Uterus (tissue), 2 donors: ENCODE results near the gene PTPRU.

Experiments
- CTCF ChIP-seq, 4 experiments: fragments of 200-600 bp in 2 of 4; fragments of 450-650 bp in 2 of 4; sonication (generic) in 2 of 4; IDR thresholded peaks; one replicate each; pipeline ENCODE4 v1.5.1; 2016 to 2019; ENCODE audit warnings: antibody characterized with exemption in 4 of 4, mild to moderate bottlenecking in 2 of 4, moderate library complexity in 1 of 4
- POLR2A ChIP-seq, 2 donors: fragments of 450-650 bp; IDR thresholded peaks; one replicate each; pipeline ENCODE4 v1.6.1; 2016; ENCODE audit warnings: antibody characterized with exemption in 2 of 2, mild to moderate bottlenecking in 1 of 2, moderate library complexity in 1 of 2

- no peak for TF ChIP-seq CTCF (IDR thresholded peaks at IDR 0.05)
- no peak for TF ChIP-seq POLR2A (IDR thresholded peaks at IDR 0.05)
Observed at GRCh38 chr1:29280409-29281131, 44.2 kb downstream of the PTPRU start.
